Cardiac muscle cell (in vitro differentiated cells and primary cell): ENCODE data around the gene ASPG. TPM values are rescaled to one million over a fixed set of nuclear protein-coding genes. Genes with fewer than 3 reads are reported as not detected.

Source experiments
- DNase-seq, 2 donors: peaks; one replicate each; pipeline versions ENCODE4 v3.0.0 to v3.0.0-alpha.2; 2010 to 2017; ENCODE audit warnings: low read depth in 1 of 2, low spot score in 1 of 2
- H3K27ac ChIP-seq: fragments of 200-600 bp; sonication (generic); 2 replicates; pipeline ENCODE4 v1.5.1; 2016
- H3K27me3 ChIP-seq: fragments of 200-600 bp; sonication (generic); 2 replicates; pipeline ENCODE4 v1.6.0; 2016; ENCODE audit warnings: control low read depth
- H3K36me3 ChIP-seq: fragments of 200-600 bp; sonication (generic); 2 replicates; pipeline ENCODE4 v1.5.1; 2016; ENCODE audit warnings: control low read depth
- H3K4me1 ChIP-seq: fragments of 200-600 bp; sonication (generic); 2 replicates; pipeline ENCODE4 v1.8.1; 2017; ENCODE audit warnings: low read depth, mild to moderate bottlenecking, mixed run types
- H3K4me3 ChIP-seq: fragments of 200-600 bp; sonication (generic); 2 replicates; pipeline ENCODE4 v1.5.1; 2016; ENCODE audit warnings: mild to moderate bottlenecking
- H3K9me3 ChIP-seq: fragments of 200-600 bp; sonication (generic); 2 replicates; pipeline ENCODE4 v1.5.1; 2017; ENCODE audit warnings: low read depth, mild to moderate bottlenecking, control low read depth
- CTCF ChIP-seq: IDR thresholded peaks from 2 replicates; pipeline ENCODE4 v1.5.1; 2012; ENCODE audit warnings: low read depth, mild to moderate bottlenecking, low read length
- polyA plus RNA-seq: library from polyadenylated mRNA; unstranded; fragments of >200 nt; fragmentation: Nextera tagmentation; extraction: Ambion mirVana; gene quantifications from 2 replicates; pipeline ENCODE4 v1.2.1, GENCODE V29; 2016
- total RNA-seq: library from RNA; depleted of rRNA; stranded (reverse); fragments of >200 nt; gene quantifications from 2 replicates; pipeline ENCODE4 v1.2.3, GENCODE V29; 2016

The ASPG gene
- total and polyA plus RNA-seq, 2 experiments from 2014 or later: 3.4 to 7.3 TPM

GRCh38 chr14:104101651-104102281 is 16.3 kb downstream of the ASPG start:
- TF ChIP-seq CTCF: no peak
- DNase-seq: no peak
- Histone ChIP-seq H3K36me3 (no peaks in the 10 kb centered on the region), H3K27me3 (no peaks in the 10 kb centered on the region), H3K9me3 (no peaks in the 10 kb centered on the region), H3K4me1 (no peaks in the 10 kb centered on the region), H3K27ac (no peak overlapping the region), H3K4me3 (no peak overlapping the region)

GRCh38 chr14:104102282-104102914 is 16.9 kb downstream of the ASPG start:
- no peak for TF ChIP-seq CTCF
- no peak for DNase-seq
- H3K4me3 ChIP-seq: no peak overlapping the region
- no peaks in the 10 kb centered on the region for H3K27me3 ChIP-seq
- H3K4me1 ChIP-seq: no peaks in the 10 kb centered on the region
- no peak overlapping the region for H3K27ac ChIP-seq
- H3K36me3 ChIP-seq: no peaks in the 10 kb centered on the region
- no peaks in the 10 kb centered on the region for H3K9me3 ChIP-seq

GRCh38 chr14:104103061-104103445 is 17.6 kb downstream of the ASPG start:
- Histone ChIP-seq H3K36me3 (no peaks in the 10 kb centered on the region), H3K9me3 (no peaks in the 10 kb centered on the region), H3K27ac (no peak overlapping the region), H3K4me3 (no peak overlapping the region), H3K27me3 (no peaks in the 10 kb centered on the region), H3K4me1 (no peaks in the 10 kb centered on the region)
- DNase-seq: no peak
- no peak for TF ChIP-seq CTCF

- no peaks in the 10 kb centered on the region for H3K36me3 ChIP-seq
- no peak overlapping the region for H3K4me3 ChIP-seq
- H3K27ac ChIP-seq: no peak overlapping the region
- no peaks in the 10 kb centered on the region for H3K4me1 ChIP-seq
- no peaks in the 10 kb centered on the region for H3K27me3 ChIP-seq
- no peak for DNase-seq
- no peaks in the 10 kb centered on the region for H3K9me3 ChIP-seq
- TF ChIP-seq CTCF: no peak
These were observed 18.1 kb downstream of the ASPG start for GRCh38 chr14:104103446-104104075.

GRCh38 chr14:104104076-104104901 is 18.8 kb downstream of the ASPG start:
- Histone ChIP-seq H3K27ac (no peak overlapping the region), H3K36me3 (no peaks in the 10 kb centered on the region), H3K4me1 (no peaks in the 10 kb centered on the region), H3K27me3 (no peaks in the 10 kb centered on the region), H3K4me3 (no peak overlapping the region), H3K9me3 (no peaks in the 10 kb centered on the region)
- DNase-seq: no peak
- no peak for TF ChIP-seq CTCF
